ENCODE measurements around the gene EOMES. TPM values are rescaled to one million over a fixed set of nuclear protein-coding genes. Genes with fewer than 3 reads are reported as not detected.

EOMES gene
- total and polyA plus RNA-seq, 2 donors (not counting 3 experiments of a cell fraction or from before 2014, with no cell fraction given): not detected

- H3K4me2 ChIP-seq (ENCODE audit: insufficient read depth, low read length): no peak overlapping the region
- no peaks in the 10 kb centered on the region for H3K4me1 ChIP-seq (ENCODE audit: control insufficient read depth, extremely low read depth, insufficient read depth, low read length)
- dilution Hi-C loops (cut with MboI; ENCODE audit: extremely low pct_ligation_motif_present, low sequenced_read_pairs): no loop called here
- H3K79me2 ChIP-seq (ENCODE audit: control insufficient read depth, insufficient read depth, low read length): no peaks in the 10 kb centered on the region
- DNase-seq (ENCODE audit: low read depth, low spot score) (peak; percentile 15), FAIRE-seq (no peak)
- H3K4me3 ChIP-seq (replicated peaks in 1 of 3; ENCODE audit: insufficient read depth in 1 of 3, low read depth in 1 of 3, low read length in 3 of 3): no peak overlapping the region
- intact Hi-C loops (cut with micrococcal nuclease): no loop called here
- ChIA-PET CTCF (no interaction called here), POLR2A (no interaction called here)
- H3K27ac ChIP-seq (ENCODE audit: insufficient read depth, low read depth, low read length): no peak overlapping the region
- no peaks in the 10 kb centered on the region for H3K9me3 ChIP-seq (replicated peaks; ENCODE audit: control insufficient read depth, insufficient read depth, low read length)
- H3K9ac ChIP-seq (replicated peaks; ENCODE audit: extremely low read depth, insufficient read depth, low read length): no peak overlapping the region
- H3K27me3 ChIP-seq (ENCODE audit: control insufficient read depth in 2 of 2, insufficient read depth in 2 of 2, low read length in 2 of 2): no peaks in the 10 kb centered on the region
- H2AFZ ChIP-seq (ENCODE audit: low read depth, low read length): no peak overlapping the region
- H4K20me1 ChIP-seq (replicated peaks; ENCODE audit: control insufficient read depth, extremely low read depth, insufficient read depth, low read length): no peaks in the 10 kb centered on the region
- no TSS peak for BruUV-seq (replicated peaks)
- H3K9me1 ChIP-seq (replicated peaks; ENCODE audit: control insufficient read depth, extremely low read depth, insufficient read depth, low read length): no peaks in the 10 kb centered on the region
- no peak for TF ChIP-seq CTCF (IDR thresholded peaks at IDR 0.05; ENCODE audit: extremely low read depth in 1 of 2, insufficient read depth in 1 of 2, low read depth in 1 of 2, low read length in 2 of 2)
- H3K36me3 ChIP-seq (ENCODE audit: control insufficient read depth in 2 of 2, extremely low read depth in 1 of 2, insufficient read depth in 2 of 2, low read length in 2 of 2): no peaks in the 10 kb centered on the region
These were observed 54.4 kb downstream of the EOMES start for GRCh38 chr3:27667751-27668150.

GRCh38 chr3:27666708-27667107 lies 55.4 kb downstream of the EOMES start:
- ChIA-PET POLR2A (no interaction called here), CTCF (interaction anchor here (1.3 to 3.3 kb wide), 2 partner anchors 9 to 14 kb away, joined by 6 to 19 read pairs; no protein-coding TSS in a partner anchor)
- intact Hi-C loops (cut with micrococcal nuclease) (no loop called here), dilution Hi-C loops (cut with MboI; ENCODE audit: extremely low pct_ligation_motif_present, low sequenced_read_pairs) (no loop called here)
- Histone ChIP-seq H4K20me1 (replicated peaks; ENCODE audit: control insufficient read depth, extremely low read depth, insufficient read depth, low read length) (no peaks in the 10 kb centered on the region), H3K79me2 (ENCODE audit: control insufficient read depth, insufficient read depth, low read length) (no peaks in the 10 kb centered on the region), H3K9ac (replicated peaks; ENCODE audit: extremely low read depth, insufficient read depth, low read length) (no peak overlapping the region), H3K4me2 (ENCODE audit: insufficient read depth, low read length) (no peak overlapping the region), H3K9me3 (replicated peaks; ENCODE audit: control insufficient read depth, insufficient read depth, low read length) (no peaks in the 10 kb centered on the region), H2AFZ (ENCODE audit: low read depth, low read length) (no peak overlapping the region), H3K4me3 (replicated peaks in 1 of 3; ENCODE audit: insufficient read depth in 1 of 3, low read depth in 1 of 3, low read length in 3 of 3) (no peak overlapping the region), H3K36me3 (ENCODE audit: control insufficient read depth in 2 of 2, extremely low read depth in 1 of 2, insufficient read depth in 2 of 2, low read length in 2 of 2) (no peaks in the 10 kb centered on the region), H3K4me1 (ENCODE audit: control insufficient read depth, extremely low read depth, insufficient read depth, low read length) (no peaks in the 10 kb centered on the region), H3K9me1 (replicated peaks; ENCODE audit: control insufficient read depth, extremely low read depth, insufficient read depth, low read length) (no peaks in the 10 kb centered on the region), H3K27me3 (ENCODE audit: control insufficient read depth in 2 of 2, insufficient read depth in 2 of 2, low read length in 2 of 2) (no peaks in the 10 kb centered on the region), H3K27ac (ENCODE audit: insufficient read depth, low read depth, low read length) (no peak overlapping the region)
- FAIRE-seq: no peak
- DNase-seq (ENCODE audit: low read depth, low spot score): no peak
- TF ChIP-seq MYC (IDR thresholded peaks at IDR 0.05; ENCODE audit: low read depth, low read length): no peak
- TF ChIP-seq CTCF (IDR thresholded peaks at IDR 0.05; ENCODE audit: extremely low read depth in 1 of 2, insufficient read depth in 1 of 2, low read depth in 1 of 2, low read length in 2 of 2): no peak
- TF ChIP-seq POLR2AphosphoS5 (IDR thresholded peaks at IDR 0.05; ENCODE audit: insufficient read depth, low read depth, low read length): no peak
- no peak for TF ChIP-seq JUN (IDR thresholded peaks at IDR 0.05; ENCODE audit: borderline replicate concordance, insufficient read depth, insufficient read length, low read depth)
- TF ChIP-seq GATA2 (IDR thresholded peaks at IDR 0.05; ENCODE audit: insufficient read depth, insufficient read length, low read depth, low read length): no peak
- TF ChIP-seq EZH2 (IDR thresholded peaks at IDR 0.05; ENCODE audit: borderline replicate concordance, low read depth, low read length, severe bottlenecking): no peak
- no peak for TF ChIP-seq POLR2A (IDR thresholded peaks at IDR 0.05; ENCODE audit: low read depth, low read length)
- no peak for TF ChIP-seq MAX (IDR thresholded peaks at IDR 0.05; ENCODE audit: insufficient read depth, insufficient read length)
- TF ChIP-seq FOS (IDR thresholded peaks at IDR 0.05; ENCODE audit: borderline replicate concordance, insufficient read depth, low read length): no peak
- BruUV-seq (replicated peaks): no TSS peak

Measured in endothelial cell of umbilical vein (primary cell).